ENCODE results near the gene LCN6. TPM values are rescaled to one million over a fixed set of nuclear protein-coding genes. Genes with fewer than 3 reads are reported as not detected.

LCN6 gene
- polyA plus RNA-seq, 3 donors: not detected

GRCh38 chr9:136714893-136715274 lies 33.4 kb downstream of the LCN6 start:
- Histone ChIP-seq H3K4me3 (replicated peaks in 1 of 3; ENCODE audit: low read depth in 2 of 3, low read length in 3 of 3) (no peak overlapping the region), H2AFZ (ENCODE audit: insufficient read depth, low read depth, low read length, poor library complexity, severe bottlenecking) (no peak overlapping the region), H3K27me3 (ENCODE audit: control insufficient read depth in 2 of 2, insufficient read depth in 2 of 2, low read length in 2 of 2) (peaks cover 12 to 51% of the 10 kb centered on the region in 2 donors), H3K79me2 (ENCODE audit: insufficient read depth, low read length) (no peaks in the 10 kb centered on the region), H3K4me2 (replicated peaks; ENCODE audit: extremely low read depth, low read length, poor library complexity, severe bottlenecking) (no peak overlapping the region), H3K36me3 (replicated peaks in 1 of 2; ENCODE audit: control insufficient read depth in 1 of 2, insufficient read depth in 2 of 2, low read length in 2 of 2) (no peaks in the 10 kb centered on the region), H3K9ac (ENCODE audit: insufficient read depth, low read length, poor library complexity, severe bottlenecking) (no peak overlapping the region), H4K20me1 (ENCODE audit: insufficient read depth, low read length) (peaks cover 3% of the 10 kb centered on the region), H3K27ac (ENCODE audit: low read depth in 1 of 2, low read length in 2 of 2) (no peak overlapping the region), H3K9me3 (replicated peaks in 1 of 2; ENCODE audit: control insufficient read depth in 1 of 2, insufficient read depth in 1 of 2, low read length in 2 of 2) (peaks cover 0 to 3% of the 10 kb centered on the region in 2 donors), H3K4me1 (ENCODE audit: control insufficient read depth in 1 of 2, insufficient read depth in 2 of 2, low read length in 2 of 2) (peaks cover 29 to 42% of the 10 kb centered on the region in 2 donors)
- Mint-ChIP-seq H3K36me3 (peaks cover 0 to 4% of the 10 kb centered on the region in 2 donors), H3K4me1 (peaks cover 24% of the 10 kb centered on the region), H3K27ac (no peak overlapping the region), H3K4me3 (peak overlapping the region in 1 of 2 donors; percentile 15), H3K9me3 (peaks cover 0 to 11% (median 2%) of the 10 kb centered on the region in 7 donors), H3K27me3 (ENCODE audit: low read depth in 3 of 3) (peaks cover 48 to 83% (median 52%) of the 10 kb centered on the region in 3 donors)
- no peak for TF ChIP-seq CTCF (IDR thresholded peaks at IDR 0.05)
- 4% methylated on average over 6 of the region's 8 CpGs for WGBS (ENCODE audit: insufficient coverage)
- DNase-seq: no peak
- intact Hi-C loops (cut with micrococcal nuclease): no loop called here

GRCh38 chr9:136714096-136714892 lies 34.0 kb downstream of the LCN6 start:
- peak in 1 of 3 donors; percentile 36 for DNase-seq
- Histone ChIP-seq H3K27ac (ENCODE audit: low read depth in 1 of 2, low read length in 2 of 2) (no peak overlapping the region), H4K20me1 (ENCODE audit: insufficient read depth, low read length) (no peaks in the 10 kb centered on the region), H3K4me2 (replicated peaks; ENCODE audit: extremely low read depth, low read length, poor library complexity, severe bottlenecking) (no peak overlapping the region), H3K4me1 (ENCODE audit: control insufficient read depth in 1 of 2, insufficient read depth in 2 of 2, low read length in 2 of 2) (peaks cover 25 to 36% of the 10 kb centered on the region in 2 donors), H3K9ac (ENCODE audit: insufficient read depth, low read length, poor library complexity, severe bottlenecking) (no peak overlapping the region), H3K9me3 (replicated peaks in 1 of 2; ENCODE audit: control insufficient read depth in 1 of 2, insufficient read depth in 1 of 2, low read length in 2 of 2) (peaks cover 0 to 3% of the 10 kb centered on the region in 2 donors), H2AFZ (ENCODE audit: insufficient read depth, low read depth, low read length, poor library complexity, severe bottlenecking) (no peak overlapping the region), H3K4me3 (replicated peaks in 1 of 3; ENCODE audit: low read depth in 2 of 3, low read length in 3 of 3) (no peak overlapping the region), H3K27me3 (ENCODE audit: control insufficient read depth in 2 of 2, insufficient read depth in 2 of 2, low read length in 2 of 2) (peaks cover 12 to 51% of the 10 kb centered on the region in 2 donors), H3K79me2 (ENCODE audit: insufficient read depth, low read length) (no peaks in the 10 kb centered on the region), H3K36me3 (replicated peaks in 1 of 2; ENCODE audit: control insufficient read depth in 1 of 2, insufficient read depth in 2 of 2, low read length in 2 of 2) (no peaks in the 10 kb centered on the region)
- H3K27ac Mint-ChIP-seq: no peak overlapping the region
- 8% methylated on average over 17 of the region's 17 CpGs for WGBS (ENCODE audit: insufficient coverage)
- peaks cover 0 to 4% of the 10 kb centered on the region in 2 donors for H3K36me3 Mint-ChIP-seq
- H3K4me3 Mint-ChIP-seq: peak overlapping the region in 1 of 2 donors; percentile 62
- no peak for TF ChIP-seq CTCF (IDR thresholded peaks at IDR 0.05)
- peaks cover 0 to 11% (median 2%) of the 10 kb centered on the region in 7 donors for H3K9me3 Mint-ChIP-seq
- intact Hi-C loops (cut with micrococcal nuclease): no loop called here
- peaks cover 47 to 84% (median 54%) of the 10 kb centered on the region in 3 donors for H3K27me3 Mint-ChIP-seq (ENCODE audit: low read depth in 3 of 3)
- peaks cover 22% of the 10 kb centered on the region for H3K4me1 Mint-ChIP-seq

Data from CD14-positive monocyte (primary cell).